ENCODE data around the gene RBCK1.

RBCK1 gene

DNA sequence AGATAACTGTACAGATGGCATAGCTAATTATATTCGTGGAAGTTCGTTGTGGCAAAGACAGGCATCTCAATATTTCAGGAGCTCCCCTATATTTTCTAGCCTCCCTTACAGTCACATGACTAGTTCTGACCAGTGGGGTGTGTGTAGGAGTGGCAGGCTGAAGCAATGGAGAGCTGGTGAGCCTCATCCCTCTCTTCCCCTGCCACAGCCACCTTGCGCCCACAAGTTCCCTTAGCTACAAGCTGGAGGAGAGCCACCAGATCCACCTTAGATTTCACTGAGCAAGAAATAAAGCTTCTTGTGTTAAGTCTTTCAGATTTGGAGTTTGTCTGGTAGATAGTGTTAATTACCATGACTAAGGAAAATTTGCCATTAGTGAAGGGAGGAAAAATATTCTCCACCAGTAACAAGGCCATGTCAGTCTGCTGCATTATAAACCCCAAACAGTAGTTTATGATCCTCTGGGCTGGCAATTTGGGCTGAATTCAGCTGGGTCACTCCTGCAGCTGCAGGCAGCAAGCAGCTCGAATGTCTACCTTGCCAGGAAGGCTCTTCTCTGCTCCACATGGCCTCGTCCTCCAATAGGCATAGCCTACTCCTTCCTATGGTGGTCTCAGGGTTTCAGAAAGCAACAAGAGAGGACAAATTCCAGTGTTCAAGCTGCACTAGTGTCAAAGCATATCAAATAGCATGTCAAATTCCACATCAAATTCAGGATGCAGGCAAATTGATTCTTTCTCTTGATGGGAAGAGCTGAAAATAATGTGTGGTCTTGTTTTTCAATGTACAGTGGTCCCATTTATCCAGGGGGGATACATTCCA, 7.4 kb upstream of the RBCK1 start:
- DNase-seq: no peak

DNA sequence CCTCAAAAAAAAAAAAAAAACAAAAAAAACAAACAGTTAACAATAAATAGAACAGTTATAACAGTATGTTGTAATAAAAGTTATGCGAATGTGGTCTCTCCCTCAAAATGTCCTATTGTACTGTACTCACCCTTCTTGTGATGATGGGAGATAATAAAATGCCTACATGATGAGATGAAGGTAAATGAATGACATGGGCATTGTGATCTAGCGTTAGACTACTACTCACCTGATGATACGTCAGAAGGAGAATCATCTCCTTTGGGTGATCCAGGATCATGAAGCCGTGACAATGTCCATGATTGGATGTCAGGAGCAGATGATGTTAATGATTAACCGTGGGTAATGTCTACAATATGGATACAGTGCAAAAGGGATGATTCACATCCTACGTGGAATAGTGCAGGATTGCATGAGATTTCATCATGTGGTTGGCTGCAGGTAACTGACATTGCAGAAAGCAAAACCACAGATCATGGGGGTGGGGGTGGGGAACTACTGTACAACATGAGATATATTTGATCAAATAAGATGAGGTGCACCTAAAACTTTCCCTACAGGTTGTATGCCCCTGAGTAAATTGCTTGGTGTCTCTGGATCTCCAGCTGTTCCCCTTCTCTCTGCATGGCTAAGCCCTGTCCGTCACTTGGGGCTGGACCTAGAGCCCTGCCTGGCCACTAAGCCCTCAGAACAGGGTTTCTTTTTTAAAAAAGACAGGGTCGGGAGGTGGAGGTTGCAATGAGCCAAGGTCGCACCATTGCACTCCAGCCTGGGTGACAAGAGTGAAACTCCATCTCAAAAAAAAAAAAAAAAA, 6.2 kb upstream of the RBCK1 start:
- DNase-seq: peak; percentile 43

DNA sequence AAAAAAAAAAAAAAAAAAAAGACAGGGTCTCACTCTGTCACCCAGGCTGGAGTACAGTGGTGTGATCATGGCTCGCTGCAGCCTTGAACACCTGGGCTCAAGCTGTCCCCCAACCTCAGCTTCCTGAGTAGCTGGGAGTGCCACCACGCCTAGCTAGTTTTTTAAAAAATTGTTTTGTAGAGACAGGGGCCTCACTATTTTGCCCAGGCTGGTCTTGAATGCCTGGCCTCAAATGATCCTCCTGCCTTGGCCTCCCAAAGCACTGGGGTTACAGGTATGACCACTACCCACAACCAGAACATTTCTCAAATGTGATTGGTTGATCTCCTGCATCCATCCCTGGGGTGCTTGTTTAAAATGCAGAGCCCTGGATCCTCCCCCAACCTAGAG, 5.6 kb upstream of the RBCK1 start:
- DNase-seq: no peak

DNA sequence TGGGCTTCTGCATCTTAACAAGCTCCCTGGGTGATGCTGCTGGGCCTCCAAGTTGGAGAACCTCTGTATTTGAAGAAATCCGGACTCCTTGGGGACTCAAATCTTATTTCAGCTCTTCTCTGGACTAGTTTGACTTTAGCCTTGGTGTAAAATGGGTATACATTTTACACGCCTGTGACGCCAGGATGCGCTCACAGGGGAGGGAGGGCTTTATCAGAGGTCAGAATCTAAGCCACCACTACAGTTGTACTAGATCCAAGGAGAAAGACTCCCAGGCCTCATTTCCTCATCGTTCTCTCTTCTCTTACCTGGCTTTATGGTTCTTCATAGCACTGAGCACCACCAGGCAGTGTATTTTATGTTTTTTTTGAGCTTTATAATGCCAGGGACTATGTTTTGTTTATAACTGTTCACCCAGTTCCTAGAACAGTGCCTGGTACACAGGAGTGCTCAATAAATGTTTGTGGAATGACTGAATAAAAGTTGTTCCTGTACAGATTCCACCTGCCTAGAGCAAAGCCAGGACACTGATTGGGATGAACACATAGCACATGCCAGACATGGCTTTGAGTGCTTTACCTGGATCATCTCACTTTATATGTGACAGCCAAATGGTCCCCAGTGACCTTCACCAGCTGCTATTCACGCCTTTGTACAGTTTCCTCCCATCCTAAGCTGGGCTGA, 5.1 kb upstream of the RBCK1 start:
- DNase-seq: no peak

DNA sequence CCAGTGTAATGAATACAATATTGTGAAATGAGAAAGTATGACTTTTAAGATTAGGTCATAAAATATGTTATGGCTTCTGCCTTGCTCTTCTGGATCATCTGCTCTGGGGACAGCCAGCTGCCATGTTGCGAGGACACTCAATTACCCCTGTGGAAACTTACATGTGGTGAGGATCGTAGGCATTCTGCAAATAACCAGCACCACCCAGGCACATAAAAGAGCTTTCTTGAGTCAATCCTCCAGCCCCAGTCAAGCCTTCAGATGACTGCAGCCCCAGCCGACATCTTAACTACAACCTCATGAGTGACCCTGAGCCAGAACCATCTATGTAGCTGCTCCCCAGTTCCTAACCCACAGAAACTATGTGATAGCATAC, 4.5 kb upstream of the RBCK1 start:
- DNase-seq: no peak

DNA sequence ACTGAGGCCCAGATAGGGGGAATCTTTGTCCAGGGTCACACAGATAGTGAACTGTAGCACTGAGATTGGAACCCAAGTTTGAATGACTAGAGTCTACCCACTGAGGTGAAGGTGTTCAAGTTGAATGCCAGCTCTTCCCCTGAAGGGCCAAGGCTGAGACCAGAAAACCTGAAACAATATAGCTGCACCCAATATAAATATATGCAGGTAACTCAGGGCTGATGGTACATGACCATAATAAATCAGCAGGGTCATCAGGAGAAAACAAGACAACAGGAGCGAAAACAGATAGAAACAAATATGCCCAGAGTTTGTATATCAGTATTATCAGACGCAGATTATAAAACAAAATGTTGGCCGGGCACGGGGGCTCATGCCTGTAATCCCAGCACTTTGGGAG, 4.0 kb upstream of the RBCK1 start:
- DNase-seq: no peak

DNA sequence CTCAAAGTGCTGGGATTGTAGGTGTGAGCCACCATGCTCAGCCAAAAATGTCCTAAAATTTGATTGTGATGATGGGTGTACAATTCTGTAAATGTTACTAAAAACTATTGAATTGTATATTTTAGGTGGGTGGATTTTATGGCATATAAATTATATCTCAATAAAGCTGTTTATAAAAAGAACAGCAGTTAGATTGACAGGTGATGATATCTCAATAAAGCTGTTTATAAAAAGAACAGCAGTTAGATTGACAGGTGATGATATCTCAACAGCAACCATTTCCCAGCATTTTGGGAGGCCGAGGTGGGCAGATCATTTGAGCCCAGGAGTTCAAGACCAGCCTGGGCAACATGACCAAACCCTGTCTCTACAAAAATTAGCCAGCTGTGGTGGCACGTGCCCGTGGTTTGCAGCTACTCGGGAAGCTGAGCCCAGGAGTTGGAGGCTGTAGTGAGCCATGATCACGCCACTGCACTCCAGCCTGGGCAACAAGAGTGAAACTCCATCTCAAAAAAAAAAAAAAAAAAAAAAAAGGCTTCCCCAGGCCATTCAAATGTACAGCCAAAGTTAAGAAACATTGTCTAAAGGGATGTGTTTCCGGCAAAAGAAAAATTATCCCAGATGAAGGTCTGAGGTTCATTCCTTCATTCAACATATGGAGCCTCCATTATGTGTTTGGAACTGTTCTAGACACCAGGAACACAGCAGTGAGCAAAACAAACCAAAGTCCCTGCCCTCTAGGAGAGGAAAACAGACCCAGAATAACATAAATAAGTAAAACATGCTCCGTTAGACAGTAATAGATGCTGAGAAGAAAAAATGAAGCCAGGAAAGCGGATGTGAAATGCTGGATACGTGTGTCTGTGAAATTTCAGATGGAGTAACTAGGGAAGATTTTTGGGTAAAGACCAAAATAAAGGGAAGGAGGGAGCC, 1.6 kb upstream of the RBCK1 start:
- DNase-seq: no peak

DNA sequence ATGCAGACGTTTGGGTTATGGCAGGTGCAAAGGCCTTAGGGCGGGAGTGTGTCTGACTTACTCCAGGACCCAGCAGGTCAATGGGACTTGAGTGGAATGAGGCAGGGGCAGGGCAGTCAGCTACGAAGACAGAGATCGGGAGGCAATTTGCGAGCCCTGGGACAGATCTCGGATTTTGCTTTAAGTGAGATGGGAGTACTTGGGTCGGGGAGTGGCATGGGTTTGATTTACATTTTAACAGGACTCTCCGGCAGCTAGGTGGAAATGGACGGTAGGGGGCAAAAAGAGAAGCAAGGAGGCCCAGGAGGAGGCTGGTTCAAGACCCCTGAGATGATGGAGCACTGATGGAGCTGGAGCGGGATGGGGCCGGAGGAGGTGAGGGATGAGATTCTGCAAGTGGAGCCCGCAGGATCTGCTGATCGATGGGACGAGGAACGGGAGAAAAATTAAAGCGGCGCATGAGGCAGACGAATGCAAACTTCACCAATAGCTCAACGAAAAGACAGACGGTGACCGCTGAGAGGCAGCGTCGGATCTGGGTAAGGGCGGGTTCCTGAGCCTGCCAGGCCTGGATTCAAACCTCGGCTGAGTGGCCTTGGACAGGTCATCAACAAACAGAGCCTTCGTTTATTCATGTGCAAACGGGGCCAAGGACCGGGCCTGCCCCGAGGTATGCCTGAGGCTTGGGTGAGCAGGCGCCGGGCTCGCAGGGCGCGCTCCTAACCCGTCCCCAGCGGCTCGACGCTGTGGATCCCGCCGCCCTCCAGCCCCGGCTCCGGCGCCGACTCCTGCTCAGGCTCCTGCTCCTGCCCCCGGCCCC, 756 bp upstream of the RBCK1 start:
- peak; percentile 76 for DNase-seq

DNA sequence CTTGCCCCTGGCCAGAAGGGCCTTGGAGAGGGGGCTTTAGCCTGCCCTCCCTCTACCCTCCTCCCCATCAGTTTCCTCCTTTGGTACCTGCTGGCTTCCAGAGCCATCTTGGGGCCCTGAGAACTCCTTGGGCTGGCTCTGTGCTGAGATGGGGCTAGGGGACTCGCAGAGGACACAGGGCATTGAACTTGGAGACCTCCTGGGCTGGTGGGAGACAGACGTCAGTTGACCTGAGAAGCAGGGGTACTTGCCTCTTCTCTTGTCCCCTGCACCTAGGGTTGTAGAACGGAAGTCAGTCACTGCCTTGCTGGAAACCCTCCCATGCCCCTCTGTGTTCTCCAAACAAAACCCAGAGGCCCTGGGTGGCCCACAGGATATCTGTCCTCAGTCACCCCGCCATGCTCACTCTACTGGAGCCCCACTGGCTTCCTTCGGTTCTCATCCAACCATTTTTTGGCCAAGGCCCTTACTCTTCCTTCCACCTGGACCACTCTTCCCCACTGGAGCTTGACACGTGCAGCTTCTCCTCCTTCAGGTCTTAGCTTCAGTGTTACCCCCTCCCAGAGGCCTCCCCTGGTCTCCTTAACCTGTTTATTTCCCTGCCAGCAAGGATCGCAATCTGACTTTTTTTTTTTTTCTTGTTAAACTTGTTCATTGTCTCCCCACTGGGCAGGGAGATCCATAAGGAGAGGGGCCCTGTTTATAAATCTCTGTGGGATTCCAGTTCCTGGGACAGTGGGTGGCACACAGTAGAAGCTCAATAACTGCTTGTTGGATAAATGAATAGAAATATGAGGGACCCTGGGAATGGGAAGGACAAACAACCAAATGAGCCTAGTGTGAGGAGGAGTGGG, 971 bp downstream of the RBCK1 start:
- DNase-seq: no peak

DNA sequence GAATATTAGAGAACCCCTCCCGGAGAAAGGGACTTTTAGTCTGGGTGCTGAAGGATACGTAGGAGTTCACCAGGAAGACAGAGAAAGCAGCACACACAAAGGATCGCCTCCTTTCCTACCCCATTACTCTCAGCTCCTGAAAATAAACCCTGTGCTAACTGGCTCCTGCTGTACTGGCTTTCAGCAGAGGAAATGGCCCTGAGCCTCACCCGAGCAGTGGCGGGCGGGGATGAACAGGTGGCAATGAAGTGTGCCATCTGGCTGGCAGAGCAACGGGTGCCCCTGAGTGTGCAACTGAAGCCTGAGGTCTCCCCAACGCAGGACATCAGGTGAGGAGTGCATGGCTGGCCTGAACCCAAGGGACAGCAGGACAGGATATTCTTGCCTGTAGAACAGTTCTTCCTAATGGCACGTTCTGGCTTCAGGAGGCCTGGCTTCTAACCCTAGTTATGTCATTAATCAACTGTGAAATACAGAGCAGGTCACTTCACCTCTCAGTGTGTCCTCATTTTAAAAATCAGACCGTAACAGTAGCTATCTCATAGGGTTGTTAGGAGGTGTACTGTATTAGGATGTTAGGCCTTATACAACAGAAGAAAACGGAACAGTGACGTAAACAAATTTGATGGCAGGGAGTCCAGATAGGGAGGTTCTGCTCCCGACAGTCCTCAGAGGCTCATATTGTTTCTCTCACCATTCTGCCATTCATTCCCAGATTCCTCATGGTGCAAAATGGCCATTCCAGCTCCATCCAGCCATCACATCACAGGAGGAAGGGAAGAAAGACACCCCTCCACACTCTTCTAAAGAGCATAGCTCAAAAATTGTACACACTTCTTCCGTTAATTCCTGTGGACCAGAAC, 1.8 kb downstream of the RBCK1 start:
- no peak for DNase-seq

DNA sequence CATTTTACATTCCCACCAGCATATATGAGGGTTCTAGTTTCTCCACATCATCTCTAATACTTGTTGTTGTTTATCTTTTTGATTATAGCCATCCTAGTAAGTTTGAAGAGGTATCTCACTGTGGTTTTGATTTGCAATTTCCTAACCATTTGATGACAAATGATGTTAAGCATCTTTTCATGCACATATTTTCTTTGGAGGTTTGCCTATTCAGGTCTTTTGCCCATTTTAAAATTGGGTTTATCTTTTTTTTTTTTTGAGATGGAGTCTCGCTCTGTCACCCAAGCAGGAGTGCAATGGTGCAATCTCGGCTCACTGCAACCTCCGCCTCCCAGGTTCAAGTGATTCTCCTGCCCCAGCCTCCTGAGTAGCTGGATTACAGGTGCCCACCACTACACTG, 4.0 kb downstream of the RBCK1 start:
- DNase-seq: no peak

DNA sequence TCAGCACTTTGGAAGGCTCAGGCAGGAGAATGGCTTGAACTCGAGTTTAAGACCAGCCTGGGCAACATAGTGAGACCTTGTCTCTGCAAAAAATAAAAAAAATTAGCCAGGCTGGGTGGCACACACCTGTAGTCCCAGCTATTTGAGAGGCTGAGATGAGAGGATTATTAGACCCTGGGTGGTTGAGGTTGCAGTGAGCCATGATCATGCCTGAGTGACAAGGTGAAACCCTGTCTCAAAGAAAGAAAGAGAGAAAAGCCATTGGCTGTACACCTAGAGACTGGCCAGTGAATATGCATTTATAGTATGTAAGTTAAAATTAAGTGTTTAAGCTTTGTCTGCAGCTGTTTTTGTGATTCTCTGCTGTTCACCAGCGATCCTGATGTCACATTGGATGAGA, 6.1 kb downstream of the RBCK1 start:
- DNase-seq: no peak

DNA sequence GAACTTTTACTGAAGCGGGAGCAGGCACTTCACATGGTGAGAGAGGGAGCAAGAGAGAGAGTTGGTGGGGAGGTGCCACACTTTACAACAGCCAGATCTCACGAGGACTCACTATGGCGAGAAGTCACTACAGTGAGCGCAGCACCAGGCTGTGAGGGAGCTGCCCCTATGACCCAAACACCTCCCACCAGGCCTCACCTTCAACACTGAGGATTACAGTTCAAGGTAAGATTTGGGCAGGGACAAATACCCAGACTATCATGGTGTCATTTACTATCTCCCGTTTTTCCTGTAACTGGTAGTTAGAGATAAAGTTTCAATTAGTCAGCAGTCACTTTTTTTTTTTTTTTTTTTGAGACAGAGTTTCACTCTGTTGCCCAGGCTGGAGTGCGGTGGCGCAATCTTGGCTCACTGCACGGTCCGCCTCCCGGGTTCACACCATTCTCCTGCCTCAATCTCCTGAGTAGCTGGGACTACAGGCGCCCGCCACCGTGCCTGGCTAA, 7.8 kb downstream of the RBCK1 start:
- no peak for DNase-seq

DNA sequence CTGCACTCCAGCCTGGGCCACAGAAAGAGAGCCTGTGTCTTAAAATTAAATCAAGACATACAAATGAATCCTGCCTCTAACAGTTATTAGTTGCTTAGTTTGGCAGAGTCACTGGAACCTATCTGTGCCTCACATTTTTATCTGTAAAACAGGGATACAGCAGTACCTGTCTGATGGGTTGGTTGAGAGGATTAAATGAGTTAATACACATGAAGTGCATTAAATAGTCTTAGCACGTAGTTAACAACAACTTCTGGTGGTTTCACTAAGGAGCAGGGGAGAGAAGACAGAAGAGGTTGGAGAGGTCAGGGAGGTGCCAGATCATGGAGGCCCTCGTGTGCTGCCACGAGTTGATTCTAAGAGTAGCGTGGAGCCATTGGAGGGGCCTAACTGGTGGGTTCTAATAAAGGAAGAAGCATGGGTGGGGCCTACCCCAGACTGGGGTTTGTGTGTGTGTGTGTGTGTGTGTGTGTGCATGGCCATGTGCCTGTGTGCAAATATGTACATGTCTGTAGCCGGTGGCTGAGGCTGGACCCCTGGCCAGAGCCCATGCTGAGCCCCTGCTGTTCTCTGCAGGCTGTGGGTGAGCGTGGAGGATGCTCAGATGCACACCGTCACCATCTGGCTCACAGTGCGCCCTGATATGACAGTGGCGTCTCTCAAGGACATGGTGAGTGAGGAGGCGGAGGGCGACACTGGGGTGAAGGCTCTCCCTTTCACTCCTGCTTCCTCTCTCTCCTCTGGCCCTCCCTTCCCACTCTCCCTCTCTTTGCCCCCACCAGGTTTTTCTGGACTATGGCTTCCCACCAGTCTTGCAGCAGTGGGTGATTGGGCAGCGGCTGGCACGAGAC, 9.1 kb downstream of the RBCK1 start:
- no peak for DNase-seq

DNA sequence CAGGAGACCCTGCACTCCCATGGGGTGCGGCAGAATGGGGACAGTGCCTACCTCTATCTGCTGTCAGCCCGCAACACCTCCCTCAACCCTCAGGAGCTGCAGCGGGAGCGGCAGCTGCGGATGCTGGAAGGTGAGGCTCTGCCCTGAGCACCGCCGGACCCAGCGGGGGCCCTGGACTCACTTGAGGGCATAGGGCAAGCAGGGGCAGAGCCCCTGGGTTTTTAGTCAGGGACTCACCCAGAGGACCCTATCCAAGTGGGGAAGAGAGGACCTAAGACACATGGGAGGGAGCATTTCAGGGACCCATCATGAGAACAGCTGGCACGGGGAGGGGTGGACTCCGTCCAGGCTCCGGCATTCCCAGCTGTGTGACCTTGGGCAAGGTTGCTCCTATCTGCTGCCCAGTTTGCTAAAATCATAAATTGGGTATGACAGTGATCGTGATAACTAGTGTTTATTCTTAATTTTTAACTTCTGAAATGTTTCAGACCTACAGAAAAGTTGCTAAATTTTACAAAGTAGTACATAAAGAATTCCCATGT, 9.8 kb downstream of the RBCK1 start:
- no peak for DNase-seq

DNA sequence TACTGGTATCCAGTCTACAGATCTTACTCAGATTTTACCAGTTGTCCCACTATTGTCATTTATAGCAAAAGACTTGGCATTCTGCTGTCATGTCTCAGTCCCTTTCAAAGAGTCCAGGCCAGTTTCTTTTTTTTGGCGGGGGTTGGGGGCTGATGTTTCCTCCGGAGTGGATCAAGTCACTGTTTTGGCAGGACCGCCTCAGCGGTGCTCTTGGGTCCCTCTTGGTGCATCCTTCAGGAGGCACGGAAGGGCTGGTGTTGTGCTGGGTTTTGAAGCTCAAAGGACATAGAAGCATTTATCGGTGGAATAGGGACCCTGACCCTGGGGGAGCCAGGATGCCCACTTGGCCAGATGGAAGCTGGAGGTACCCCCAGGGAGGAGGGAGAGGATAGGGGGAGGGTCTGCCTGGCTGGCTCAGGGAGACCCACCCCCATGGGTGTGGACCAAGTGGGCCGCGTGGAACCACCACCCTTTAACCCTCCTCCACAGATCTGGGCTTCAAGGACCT, 10.8 kb downstream of the RBCK1 start:
- no peak for DNase-seq

DNA sequence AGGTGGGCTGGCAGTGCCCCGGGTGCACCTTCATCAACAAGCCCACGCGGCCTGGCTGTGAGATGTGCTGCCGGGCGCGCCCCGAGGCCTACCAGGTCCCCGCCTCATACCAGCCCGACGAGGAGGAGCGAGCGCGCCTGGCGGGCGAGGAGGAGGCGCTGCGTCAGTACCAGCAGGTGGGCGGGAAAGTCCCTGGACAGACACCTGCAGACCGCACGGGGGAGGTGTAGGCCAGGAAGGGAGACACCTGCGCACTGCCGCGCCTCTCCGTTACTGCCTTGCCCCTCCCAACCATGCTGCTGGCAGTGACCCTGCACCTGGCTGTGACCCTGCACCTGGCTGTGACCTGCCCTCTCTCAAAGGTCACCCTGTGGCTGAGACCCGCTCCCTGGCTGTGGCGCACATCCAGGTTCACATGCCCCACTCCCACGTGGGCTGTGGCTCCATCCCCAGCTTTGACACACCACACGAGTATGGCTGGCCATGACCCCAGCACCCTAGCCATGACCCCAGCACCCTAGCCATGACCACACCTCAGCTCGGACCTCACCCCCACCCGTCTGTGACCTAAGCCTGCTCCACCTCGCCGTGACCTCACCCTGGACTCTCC, 11.6 kb downstream of the RBCK1 start:
- DNase-seq: no peak
